GM13977 (cell line): ENCODE results near the gene DNAJC13.

ENCODE experiments used
- DNase-seq: peaks from one replicate; pipeline ENCODE4 v3.0.0; 2012; ENCODE audit warnings: low spot score
- CTCF ChIP-seq: IDR thresholded peaks from 2 replicates; pipeline ENCODE4 v1.5.1; 2012; ENCODE audit warnings: mild to moderate bottlenecking, control low read depth; ENCODE audit not compliant: insufficient read depth; ENCODE audit errors: extremely low read depth, missing control alignments
- in situ Hi-C: fragments of 300-500 bp; cut with MboI; formaldehyde crosslinking; loops from one replicate; pipeline ENCODE4 v1.12.0; 2022; ENCODE audit warnings: low sequenced_read_pairs, low pct_unique_long_range_greater_than_20kb, mixed read lengths, inconsistent platforms; ENCODE audit not compliant: unreplicated experiment

DNAJC13 gene

GRCh38 chr3:132503559-132503958 lies 86.3 kb downstream of the DNAJC13 start:
- no peak for TF ChIP-seq CTCF
- DNase-seq = no peak
- in situ Hi-C loops = no loop called here

- in situ Hi-C loops = no loop called here
- no peak for TF ChIP-seq CTCF
- no peak for DNase-seq
Observed at GRCh38 chr3:132504375-132504933, 87.2 kb downstream of the DNAJC13 start.

GRCh38 chr3:132507657-132508056 lies 90.4 kb downstream of the DNAJC13 start:
- no peak for DNase-seq
- no peak for TF ChIP-seq CTCF
- in situ Hi-C loops = no loop called here

GRCh38 chr3:132509096-132509495 lies 91.8 kb downstream of the DNAJC13 start:
- TF ChIP-seq CTCF = no peak
- DNase-seq = no peak
- in situ Hi-C loops = no loop called here

GRCh38 chr3:132509506-132509905 lies 92.2 kb downstream of the DNAJC13 start:
- in situ Hi-C loops = no loop called here
- DNase-seq = no peak
- no peak for TF ChIP-seq CTCF

DNA sequence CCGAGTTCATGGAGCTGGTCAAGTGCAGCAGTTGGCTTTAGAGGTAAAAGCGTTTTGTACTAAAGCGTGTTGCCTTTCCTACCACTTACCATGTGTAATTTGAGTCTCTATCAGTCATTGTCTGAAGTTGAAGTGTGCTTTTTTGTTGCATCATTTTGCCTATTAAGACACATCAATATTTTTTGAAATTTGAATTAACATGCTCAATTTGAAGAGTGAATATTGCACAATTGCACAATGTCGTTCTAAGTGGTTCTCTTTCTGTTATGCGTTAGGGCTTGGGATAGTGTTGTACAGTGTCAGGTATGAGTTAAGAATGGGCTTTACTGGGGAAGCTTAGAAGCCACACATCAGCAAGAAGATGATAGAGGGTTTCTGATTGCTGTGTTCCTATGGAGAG lies 95.8 kb downstream of the DNAJC13 start:
- in situ Hi-C loops = no loop called here
- TF ChIP-seq CTCF = no peak
- no peak for DNase-seq

- in situ Hi-C loops = no loop called here
- DNase-seq = no peak
Observed at GRCh38 chr3:132517311-132517710, 100.0 kb downstream of the DNAJC13 start.

More at GRCh38 chr3:132517311-132517710, 100.0 kb downstream of the DNAJC13 start:
- no peak for TF ChIP-seq CTCF
